GM23248 (cell line): ENCODE results near the gene EFCAB3.
"Not testable (repeated sequence)": the region's sequence is repeated elsewhere in the genome, so short reads cannot be mapped to it uniquely, and the experiment has no call there.

Source experiments
- EZH2 ChIP-seq: fragments of 200-600 bp; sonication (generic); IDR thresholded peaks from 2 replicates; pipeline ENCODE4 v1.6.1; 2018; ENCODE audit warnings: antibody characterized with exemption, mild to moderate bottlenecking; ENCODE audit not compliant: insufficient read depth, poor library complexity, severe bottlenecking
- EZH2phosphoT487 ChIP-seq: fragments of 200-600 bp; sonication (generic); IDR thresholded peaks from 2 replicates; pipeline ENCODE4 v1.6.1; 2018; ENCODE audit warnings: antibody characterized with exemption, moderate library complexity, mild to moderate bottlenecking, low read depth; ENCODE audit not compliant: insufficient read depth

GRCh38 chr17:62464422-62464821, 84.1 kb downstream of the EFCAB3 start:
- not testable (repeated sequence) for TF ChIP-seq EZH2, EZH2phosphoT487
